ENCODE measurements around the gene TRIP10.
"Not testable (repeated sequence)": the region's sequence is repeated elsewhere in the genome, so short reads cannot be mapped to it uniquely, and the experiment has no call there.

The TRIP10 gene

DNA sequence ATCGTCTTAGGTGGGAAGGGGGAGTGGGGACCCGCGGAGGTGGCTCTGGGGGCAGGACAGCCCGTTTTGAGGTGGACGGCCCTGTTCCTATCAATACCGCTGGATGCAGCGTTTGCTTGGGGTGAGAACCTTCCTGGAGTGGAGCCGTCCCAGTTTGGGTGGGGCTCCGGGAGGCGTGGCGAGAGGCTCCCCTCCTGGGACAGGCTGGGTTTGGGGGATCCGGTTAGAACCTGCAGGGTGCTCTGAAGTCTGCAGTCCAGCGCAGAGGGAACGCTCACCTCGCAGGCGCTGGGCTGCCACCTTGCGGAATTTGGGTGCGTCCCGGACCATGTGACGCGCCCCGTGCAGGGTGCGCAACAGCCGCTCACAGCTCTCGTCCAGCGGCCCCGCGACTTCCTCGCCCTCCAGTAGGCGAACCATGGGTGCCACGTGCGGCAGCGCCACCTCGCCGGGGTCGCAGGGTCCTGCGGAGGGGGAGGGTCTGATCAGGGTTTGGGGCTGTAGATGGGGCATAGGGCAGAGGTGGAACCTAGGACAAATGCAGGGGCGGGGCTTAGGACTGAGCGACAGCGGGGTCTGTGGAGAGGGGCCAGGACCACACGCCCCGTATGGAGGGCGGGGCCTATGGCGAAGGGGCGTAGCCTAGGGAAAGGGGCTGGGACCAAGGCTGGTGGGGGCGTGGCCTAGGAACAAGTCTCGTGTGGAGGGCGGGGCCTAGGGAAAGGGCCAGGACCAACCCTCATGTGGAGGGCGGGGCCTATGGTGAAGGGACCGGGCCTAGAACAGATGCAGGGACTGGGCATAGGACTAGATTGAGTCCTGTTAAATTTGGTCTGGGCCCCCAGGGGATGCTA is 13.9 kb downstream of the TRIP10 start:
- Mint-ChIP-seq H3K27me3 (ENCODE audit: low read depth) (no peaks in the 10 kb centered on the region), H3K36me3 (ENCODE audit: low read depth) (peaks cover 25% of the 10 kb centered on the region), H3K9me3 (no peaks in the 10 kb centered on the region), H3K27ac (peak overlapping the region; percentile 87), H3K4me1 (ENCODE audit: low read depth) (peaks cover 13% of the 10 kb centered on the region), H3K4me3 (peak overlapping the region; percentile 87)
- peak; percentile 81 for DNase-seq (ENCODE audit: low spot score)

DNA sequence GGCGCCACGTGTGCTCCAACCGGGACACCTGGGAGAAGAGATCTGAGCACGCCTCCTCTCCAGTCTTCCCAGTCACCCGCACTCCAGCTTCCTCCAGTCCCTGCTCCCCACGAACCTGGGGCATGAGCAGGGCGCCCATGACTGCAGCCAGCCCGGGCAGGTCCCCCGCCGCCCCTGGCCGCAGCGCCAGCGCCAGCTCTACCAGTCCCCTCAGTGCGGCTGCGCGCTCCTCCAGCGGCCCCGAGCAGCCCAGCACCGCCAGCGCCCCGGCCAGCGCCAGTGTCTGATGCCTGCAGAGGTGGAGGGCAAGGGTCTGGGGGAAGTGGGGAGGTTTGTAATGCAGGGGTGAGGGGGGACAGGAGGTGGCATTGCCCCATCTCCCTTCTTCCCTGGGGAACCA is 14.7 kb downstream of the TRIP10 start:
- DNase-seq (ENCODE audit: low spot score): no peak
- Mint-ChIP-seq H3K4me3 (no peak overlapping the region), H3K9me3 (no peaks in the 10 kb centered on the region), H3K4me1 (ENCODE audit: low read depth) (peaks cover 13% of the 10 kb centered on the region), H3K36me3 (ENCODE audit: low read depth) (peaks cover 29% of the 10 kb centered on the region), H3K27ac (no peak overlapping the region), H3K27me3 (ENCODE audit: low read depth) (no peaks in the 10 kb centered on the region)

DNA sequence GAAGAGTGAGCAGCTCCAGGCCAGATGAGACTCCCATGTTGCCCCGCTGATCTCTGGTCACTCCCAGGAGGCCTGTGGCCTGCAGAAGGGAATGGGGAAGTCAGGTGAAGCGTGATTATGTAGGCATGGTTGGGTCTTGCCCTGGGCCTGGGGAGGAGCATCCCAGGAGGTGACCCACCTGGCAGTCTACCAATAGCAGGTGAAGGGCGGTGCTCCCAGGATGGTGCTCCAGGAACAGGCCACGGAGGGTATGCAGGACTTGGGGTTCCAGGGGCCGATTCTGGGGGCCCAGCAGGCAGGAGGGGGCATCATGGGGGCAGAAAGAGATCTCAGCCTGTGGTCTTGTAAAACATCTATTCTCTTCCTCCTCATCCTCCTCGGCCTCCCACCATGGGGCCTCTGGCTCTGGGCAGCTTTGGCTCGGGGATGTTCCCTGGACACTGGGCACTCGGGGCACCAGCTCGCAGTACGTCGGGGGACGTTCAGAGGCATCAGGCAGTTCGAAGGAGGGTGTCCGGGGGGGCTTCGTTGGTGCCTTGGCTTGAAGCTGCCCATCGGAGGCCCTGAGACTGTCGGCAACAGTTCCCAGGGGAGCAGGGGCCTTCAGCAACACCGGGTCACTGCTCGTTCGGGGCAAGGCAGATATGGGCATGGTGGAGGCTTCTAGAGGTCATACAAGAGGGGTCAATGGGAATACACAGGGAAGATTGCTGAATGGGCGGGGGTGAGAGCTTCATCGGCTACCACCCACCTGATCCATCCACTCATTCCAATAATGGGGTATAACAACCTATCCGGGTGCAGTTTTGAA is 15.4 kb downstream of the TRIP10 start:
- Mint-ChIP-seq H3K27ac (no peak overlapping the region), H3K9me3 (no peaks in the 10 kb centered on the region), H3K27me3 (ENCODE audit: low read depth) (no peaks in the 10 kb centered on the region), H3K4me3 (no peak overlapping the region), H3K36me3 (ENCODE audit: low read depth) (peaks cover 27% of the 10 kb centered on the region), H3K4me1 (ENCODE audit: low read depth) (peaks cover 13% of the 10 kb centered on the region)
- DNase-seq (ENCODE audit: low spot score): no peak

DNA sequence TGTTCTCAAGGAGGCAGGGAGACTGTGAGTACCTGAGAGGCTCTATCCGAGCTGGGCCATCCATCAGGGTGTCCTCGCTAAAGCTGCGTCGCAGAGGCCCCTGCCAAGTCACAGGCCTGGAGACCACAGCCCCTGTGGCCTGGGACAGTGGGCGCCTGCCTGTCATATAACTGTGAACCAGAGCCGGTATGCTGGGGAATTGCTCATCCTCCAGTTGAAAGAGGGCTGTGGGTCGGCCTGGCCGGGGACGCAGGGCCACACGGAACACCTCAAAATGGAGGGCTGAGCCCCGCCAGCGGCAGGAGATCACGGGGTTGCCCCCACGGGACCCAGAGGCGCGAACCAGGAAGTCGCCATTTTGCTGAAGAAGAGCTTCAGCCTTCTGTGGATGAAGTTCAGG is 21.1 kb downstream of the TRIP10 start:
- Mint-ChIP-seq H3K4me3 (no peak overlapping the region), H3K4me1 (ENCODE audit: low read depth) (peaks cover 4% of the 10 kb centered on the region), H3K9me3 (no peaks in the 10 kb centered on the region), H3K36me3 (ENCODE audit: low read depth) (peaks cover 19% of the 10 kb centered on the region), H3K27me3 (ENCODE audit: low read depth) (no peaks in the 10 kb centered on the region), H3K27ac (no peak overlapping the region)
- no peak for DNase-seq (ENCODE audit: low spot score)

DNA sequence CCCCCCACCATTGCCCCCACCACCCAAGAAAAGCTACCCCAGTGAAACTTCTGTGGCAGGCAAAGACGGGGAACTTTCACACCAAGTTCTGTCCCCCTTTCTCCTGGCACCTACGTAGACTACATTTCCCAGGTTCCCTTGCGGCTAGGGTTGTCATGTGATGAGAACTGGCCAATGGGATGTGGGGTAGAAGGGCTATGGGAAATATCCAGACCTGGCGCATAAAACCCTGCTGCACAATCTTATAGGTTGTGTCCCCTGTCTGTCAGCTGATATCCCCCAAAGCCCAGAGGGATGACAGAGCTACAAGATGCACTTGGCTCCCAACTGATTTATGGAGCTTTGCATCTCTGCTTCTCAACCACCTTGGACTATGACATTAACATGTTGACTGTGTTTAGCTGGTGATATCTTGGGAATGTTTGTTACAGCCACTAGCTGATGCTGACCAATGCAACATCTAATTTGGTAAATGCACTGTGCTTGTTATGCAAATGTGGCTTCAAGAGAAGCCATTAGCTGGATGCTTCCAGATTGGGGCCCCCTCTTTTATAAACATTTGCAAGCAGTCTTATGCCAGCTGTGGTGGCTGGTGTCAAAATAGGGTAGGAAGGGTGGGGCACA is 21.7 kb downstream of the TRIP10 start:
- Mint-ChIP-seq H3K27me3 (ENCODE audit: low read depth) (no peaks in the 10 kb centered on the region), H3K27ac (no peak overlapping the region), H3K4me1 (ENCODE audit: low read depth) (peaks cover 10% of the 10 kb centered on the region), H3K36me3 (ENCODE audit: low read depth) (peaks cover 19% of the 10 kb centered on the region), H3K9me3 (no peaks in the 10 kb centered on the region), H3K4me3 (no peak overlapping the region)
- DNase-seq (ENCODE audit: low spot score): no peak

DNA sequence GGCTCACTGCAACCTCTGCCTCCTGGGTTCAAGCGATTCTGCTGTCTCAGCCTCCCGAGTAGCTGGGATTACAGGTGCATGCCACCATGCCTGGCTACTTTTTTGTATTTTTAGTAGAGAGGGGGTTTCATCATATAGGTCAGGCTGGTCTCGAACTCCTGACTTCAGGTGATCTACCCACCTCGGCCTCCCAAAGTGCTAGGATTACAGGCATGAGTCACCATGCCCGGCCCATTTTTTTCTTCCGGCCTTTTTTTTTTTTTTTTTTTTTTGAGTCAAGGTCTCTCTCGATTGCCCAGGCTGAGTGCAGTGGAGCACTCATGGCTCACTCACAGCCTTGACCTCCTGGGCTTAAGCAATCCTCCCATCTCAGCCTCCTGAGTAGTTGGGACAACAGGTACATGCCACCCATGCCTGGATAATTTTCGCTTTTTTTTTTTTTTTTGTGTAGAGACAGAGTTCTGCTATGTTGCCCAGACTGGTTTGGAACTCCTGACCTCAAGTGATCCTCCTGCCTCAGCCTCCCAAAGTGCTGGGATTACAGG is 22.8 kb downstream of the TRIP10 start:
- H3K9me3 Mint-ChIP-seq; H3K4me3 Mint-ChIP-seq; DNase-seq (ENCODE audit: low spot score); H3K27me3 Mint-ChIP-seq (ENCODE audit: low read depth); H3K27ac Mint-ChIP-seq: not testable (repeated sequence)
- H3K4me1 Mint-ChIP-seq (ENCODE audit: low read depth): peaks cover 18% of the 10 kb centered on the region
- peaks cover 19% of the 10 kb centered on the region for H3K36me3 Mint-ChIP-seq (ENCODE audit: low read depth)

DNA sequence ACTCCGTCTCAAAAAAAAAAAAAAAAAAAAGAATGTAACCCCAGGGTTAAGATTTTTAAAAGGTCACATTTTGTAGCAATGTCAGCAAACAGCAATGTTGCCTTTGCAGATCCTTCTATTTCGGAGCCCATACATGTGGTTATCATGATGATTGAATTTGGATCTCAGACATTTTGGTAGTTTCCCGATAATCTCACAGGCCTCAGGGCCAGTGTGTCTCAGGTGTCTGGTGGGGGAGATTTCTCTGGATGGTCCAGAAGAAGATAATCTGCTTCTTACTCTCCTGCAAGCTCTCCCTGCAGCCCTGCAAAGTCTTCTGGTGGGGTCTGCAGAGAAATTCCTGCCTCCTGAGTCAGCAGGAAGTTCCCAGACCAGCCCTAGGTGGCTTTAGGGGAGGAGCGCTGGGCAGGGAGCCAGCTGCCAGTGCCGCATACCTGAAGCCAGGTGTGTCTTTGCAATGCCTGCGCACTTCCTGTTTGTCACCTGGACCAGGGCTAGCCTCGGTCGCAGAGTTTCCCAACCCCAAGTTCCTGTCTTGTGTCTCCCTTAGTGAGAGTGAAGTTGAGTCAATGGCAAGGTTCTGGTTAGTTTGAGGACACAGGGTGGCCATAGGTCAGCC is 26.4 kb downstream of the TRIP10 start:
- Mint-ChIP-seq H3K4me3 (peak overlapping the region; percentile 90), H3K27ac (peak overlapping the region; percentile 85), H3K27me3 (ENCODE audit: low read depth) (no peaks in the 10 kb centered on the region), H3K4me1 (ENCODE audit: low read depth) (peaks cover 27% of the 10 kb centered on the region), H3K9me3 (no peaks in the 10 kb centered on the region), H3K36me3 (ENCODE audit: low read depth) (peaks cover 5% of the 10 kb centered on the region)
- no peak for DNase-seq (ENCODE audit: low spot score)

DNA sequence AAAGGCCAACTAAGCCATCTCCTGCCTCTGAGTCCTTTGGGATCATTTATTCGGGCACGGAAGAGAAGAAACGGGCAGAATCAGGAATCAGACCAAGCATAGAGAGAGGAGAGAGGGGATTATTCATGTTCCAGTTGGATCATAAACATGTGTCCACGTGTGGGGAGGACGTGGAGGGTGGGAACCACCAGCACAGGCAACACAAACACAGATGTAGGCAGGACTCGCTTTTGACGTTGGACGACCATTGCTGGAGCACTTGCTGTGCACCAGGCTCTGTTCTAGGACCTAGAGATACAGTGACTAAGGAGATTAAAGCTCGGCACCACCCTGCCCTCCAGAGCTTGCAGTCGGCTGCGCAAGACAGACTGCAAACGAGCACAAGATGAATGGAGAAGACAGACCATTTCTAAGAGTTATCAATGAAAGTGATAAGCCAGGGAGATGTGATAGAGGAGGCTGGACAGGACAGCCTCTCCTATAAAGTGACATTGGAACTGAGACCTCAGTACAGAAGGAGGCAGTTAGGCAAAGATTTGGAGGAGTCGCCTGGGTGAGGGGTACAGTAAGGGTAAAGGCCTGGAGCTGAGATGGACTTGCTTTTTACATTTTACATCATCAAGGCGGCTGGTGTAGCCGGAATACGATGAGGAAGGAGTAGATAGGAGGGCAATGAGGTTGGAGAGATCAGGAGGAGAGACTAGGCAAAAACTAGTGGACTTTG is 27.0 kb downstream of the TRIP10 start:
- no peaks in the 10 kb centered on the region for H3K9me3 Mint-ChIP-seq
- H3K4me3 Mint-ChIP-seq: peak overlapping the region; percentile 90

DNA sequence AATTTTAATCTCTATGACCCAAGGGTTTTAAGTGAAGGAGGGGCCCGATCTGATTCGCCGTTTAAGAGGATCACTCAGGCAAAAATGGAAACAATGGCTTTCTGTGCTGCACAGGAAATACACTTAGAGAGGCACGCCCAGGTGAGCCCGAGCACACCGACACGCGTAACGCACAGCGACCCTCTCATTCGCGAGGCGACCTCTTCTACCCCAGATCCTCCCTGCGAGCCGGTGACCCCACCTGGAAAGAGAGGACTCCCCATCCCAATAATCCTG is 27.5 kb downstream of the TRIP10 start:
- peak overlapping the region; percentile 90 for H3K4me3 Mint-ChIP-seq
- no peaks in the 10 kb centered on the region for H3K27me3 Mint-ChIP-seq (ENCODE audit: low read depth)
- H3K9me3 Mint-ChIP-seq: no peaks in the 10 kb centered on the region
- no peak for DNase-seq (ENCODE audit: low spot score)
- H3K4me1 Mint-ChIP-seq (ENCODE audit: low read depth): peaks cover 29% of the 10 kb centered on the region
- H3K36me3 Mint-ChIP-seq (ENCODE audit: low read depth): no peaks in the 10 kb centered on the region
- H3K27ac Mint-ChIP-seq: peak overlapping the region; percentile 85

More for the DNA sequence above, 27.0 kb downstream of the TRIP10 start:
- H3K4me1 Mint-ChIP-seq (ENCODE audit: low read depth): peaks cover 27% of the 10 kb centered on the region
- H3K27me3 Mint-ChIP-seq (ENCODE audit: low read depth): no peaks in the 10 kb centered on the region
- H3K27ac Mint-ChIP-seq: peak overlapping the region; percentile 85
- no peak for DNase-seq (ENCODE audit: low spot score)
- H3K36me3 Mint-ChIP-seq (ENCODE audit: low read depth): no peaks in the 10 kb centered on the region

DNA sequence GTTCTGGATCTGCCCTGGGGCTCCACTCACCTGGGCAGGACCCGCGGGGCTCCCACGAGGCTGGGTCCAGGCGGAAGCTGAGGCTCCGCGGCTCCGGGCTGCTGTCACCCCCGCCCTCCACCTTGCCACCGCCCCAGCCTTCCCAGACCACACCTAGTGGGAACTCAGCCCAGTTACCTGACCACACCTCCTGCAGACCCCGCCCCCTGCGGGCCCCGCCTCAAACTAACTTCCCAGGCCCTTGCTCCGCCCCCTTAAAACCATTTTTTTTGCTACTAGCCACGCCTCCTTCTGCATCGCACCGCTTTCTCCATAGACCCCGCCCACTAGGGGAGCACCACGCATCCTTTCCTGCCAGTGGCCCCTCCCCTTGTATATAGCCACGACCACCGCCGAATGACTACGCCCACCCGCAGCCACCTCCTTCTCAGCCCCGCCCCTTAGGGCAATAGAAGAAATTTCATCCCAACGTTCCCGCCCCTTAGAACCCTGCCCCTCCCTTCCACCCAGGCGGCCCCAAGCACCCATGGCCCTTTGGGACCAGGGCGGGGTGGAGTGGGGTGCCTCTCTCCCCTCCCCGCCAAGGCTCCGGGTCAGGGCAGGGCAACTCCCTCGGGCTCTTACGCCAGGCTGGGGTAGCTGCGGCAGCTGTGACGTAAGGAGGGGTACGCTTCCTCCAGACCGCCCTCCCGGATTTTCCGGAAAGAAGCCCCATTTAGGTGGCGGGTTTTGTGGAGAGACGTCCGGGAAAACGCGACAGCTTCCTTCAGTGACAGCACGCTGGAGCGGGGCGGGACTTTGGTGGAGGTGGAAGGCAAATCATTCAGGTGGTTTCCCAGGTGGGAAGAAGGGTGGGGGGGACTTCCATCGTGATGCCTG is 28.1 kb downstream of the TRIP10 start, which contains the start of gene SH2D3A:
TSS of gene SH2D3A (minus strand) at position 79 of the 879 bp plus-strand sequence. CDS start 3,687 bp downstream, outside the sequence.
- H3K27me3 Mint-ChIP-seq (ENCODE audit: low read depth): no peaks in the 10 kb centered on the region
- H3K27ac Mint-ChIP-seq: peak within 1 kb of the TSS; percentile 85
- H3K9me3 Mint-ChIP-seq: no peaks in the 10 kb centered on the region
- peak within 1 kb of the TSS; percentile 90 for H3K4me3 Mint-ChIP-seq
- H3K36me3 Mint-ChIP-seq (ENCODE audit: low read depth): no peaks in the 10 kb centered on the region
- DNase-seq (ENCODE audit: low spot score): peak; percentile 90
- peaks cover 33% of the 10 kb centered on the region for H3K4me1 Mint-ChIP-seq (ENCODE audit: low read depth)

DNA sequence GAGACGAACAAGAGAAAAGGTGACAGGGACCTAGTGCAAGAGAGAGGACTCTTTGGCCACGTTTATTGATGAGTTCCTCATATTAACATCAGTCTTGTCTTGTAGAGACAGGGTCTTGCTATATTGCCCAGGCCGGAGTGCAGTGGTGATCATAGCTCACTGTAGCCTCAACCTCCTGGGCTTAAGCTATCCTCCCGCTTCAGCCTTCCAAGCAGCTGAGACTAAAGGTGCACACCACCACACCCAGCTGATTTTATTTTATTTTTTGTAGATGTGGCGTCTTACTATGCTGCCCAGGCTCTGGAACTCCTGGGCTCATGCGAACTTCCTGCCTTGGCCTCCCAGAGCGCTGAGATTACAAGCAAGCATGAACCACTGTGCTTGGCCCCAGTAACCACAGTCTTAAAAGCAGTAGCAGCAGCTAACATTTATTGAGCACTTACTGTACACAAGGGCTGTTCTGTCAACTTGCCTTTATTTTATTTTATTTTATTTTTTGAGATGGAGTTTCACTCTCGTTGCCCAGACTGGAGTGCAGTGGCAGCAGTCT is 28.8 kb downstream of the TRIP10 start:
- DNase-seq (ENCODE audit: low spot score): no peak
- no peaks in the 10 kb centered on the region for H3K27me3 Mint-ChIP-seq (ENCODE audit: low read depth)
- H3K36me3 Mint-ChIP-seq (ENCODE audit: low read depth): peaks cover under 1% of the 10 kb centered on the region
- no peaks in the 10 kb centered on the region for H3K9me3 Mint-ChIP-seq
- H3K27ac Mint-ChIP-seq: peak overlapping the region; percentile 85
- H3K4me1 Mint-ChIP-seq (ENCODE audit: low read depth): peaks cover 33% of the 10 kb centered on the region
- peak overlapping the region; percentile 90 for H3K4me3 Mint-ChIP-seq

DNA sequence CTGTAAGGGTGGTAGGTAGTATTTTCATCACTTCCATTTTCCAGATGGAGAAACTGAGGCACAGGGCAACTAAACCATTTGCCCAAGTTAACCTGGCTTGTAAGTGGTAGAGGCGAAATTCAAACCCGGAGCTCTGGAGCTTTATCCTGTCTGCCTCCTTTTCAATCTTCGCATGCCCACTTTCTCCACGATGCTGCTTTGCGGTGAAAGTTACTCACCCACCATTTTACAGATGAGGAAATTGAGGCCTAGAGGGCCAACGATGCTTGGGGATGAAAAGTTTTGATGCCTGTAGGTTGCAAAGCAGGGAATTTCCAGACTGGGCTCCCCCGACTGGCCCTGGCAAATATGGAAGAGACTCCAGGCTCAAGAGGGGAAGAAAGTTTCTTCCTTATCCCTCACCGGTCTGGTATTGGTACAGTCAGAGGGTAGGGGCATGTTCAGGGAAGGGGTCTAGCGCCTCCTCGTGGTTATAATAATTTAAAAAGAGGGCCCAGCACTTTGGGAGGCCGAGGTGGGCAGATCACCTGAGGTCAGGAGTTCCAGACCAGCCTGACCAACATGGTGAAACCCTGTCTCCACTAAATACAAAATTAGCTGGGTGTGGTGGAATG is 29.6 kb downstream of the TRIP10 start:
- DNase-seq (ENCODE audit: low spot score): no peak
- H3K27ac Mint-ChIP-seq: peak overlapping the region; percentile 60
- H3K4me1 Mint-ChIP-seq (ENCODE audit: low read depth): peaks cover 38% of the 10 kb centered on the region
- H3K4me3 Mint-ChIP-seq: peak overlapping the region; percentile 40
- H3K27me3 Mint-ChIP-seq (ENCODE audit: low read depth): no peaks in the 10 kb centered on the region
- H3K36me3 Mint-ChIP-seq (ENCODE audit: low read depth): peaks cover 6% of the 10 kb centered on the region
- H3K9me3 Mint-ChIP-seq: no peaks in the 10 kb centered on the region
